Stomach smooth muscle (tissue), 2 donors: ENCODE measurements around the gene ST6GALNAC2.

ENCODE experiments used
- H3K27ac ChIP-seq: one replicate; pipeline ENCODE4 v1.7.0; 2013; ENCODE audit warnings: mild to moderate bottlenecking, low read length, inconsistent platforms
- H3K27me3 ChIP-seq, 2 donors: one replicate each; pipeline ENCODE4 v1.7.0; 2013; ENCODE audit warnings: low read length in 2 of 2; ENCODE audit not compliant: insufficient read depth in 2 of 2, control insufficient read depth in 1 of 2
- H3K36me3 ChIP-seq, 2 donors: one replicate each; pipeline ENCODE4 v1.7.0; 2013; ENCODE audit warnings: low read length in 2 of 2; ENCODE audit not compliant: control insufficient read depth in 2 of 2, insufficient read depth in 2 of 2
- H3K4me1 ChIP-seq: one replicate; pipeline ENCODE4 v1.7.0; 2013; ENCODE audit warnings: low read length; ENCODE audit not compliant: control insufficient read depth, insufficient read depth
- H3K4me3 ChIP-seq, 2 donors: one replicate each; pipeline ENCODE4 v1.7.0; 2013; ENCODE audit warnings: low read length in 2 of 2
- H3K9ac ChIP-seq, 2 donors: one replicate each; pipeline ENCODE4 v1.7.0; 2013; ENCODE audit warnings: low read length in 2 of 2, mild to moderate bottlenecking in 1 of 2
- H3K9me3 ChIP-seq, 2 donors: one replicate each; pipeline ENCODE4 v1.7.0; 2013; ENCODE audit warnings: low read length in 2 of 2; ENCODE audit not compliant: control insufficient read depth in 2 of 2
- donor health status: healthy.
- donor health status: Pancreatic carcinoma.

Gene ST6GALNAC2

GRCh38 chr17:76543826-76544545 lies 41.7 kb downstream of the ST6GALNAC2 start:
- Histone ChIP-seq H3K9me3 (no peaks in the 10 kb centered on the region), H3K27me3 (peaks cover 7 to 14% of the 10 kb centered on the region in 2 donors), H3K9ac (no peak overlapping the region), H3K4me3 (no peak overlapping the region), H3K36me3 (no peaks in the 10 kb centered on the region), H3K4me1 (peaks cover 47% of the 10 kb centered on the region), H3K27ac (no peak overlapping the region)

DNA sequence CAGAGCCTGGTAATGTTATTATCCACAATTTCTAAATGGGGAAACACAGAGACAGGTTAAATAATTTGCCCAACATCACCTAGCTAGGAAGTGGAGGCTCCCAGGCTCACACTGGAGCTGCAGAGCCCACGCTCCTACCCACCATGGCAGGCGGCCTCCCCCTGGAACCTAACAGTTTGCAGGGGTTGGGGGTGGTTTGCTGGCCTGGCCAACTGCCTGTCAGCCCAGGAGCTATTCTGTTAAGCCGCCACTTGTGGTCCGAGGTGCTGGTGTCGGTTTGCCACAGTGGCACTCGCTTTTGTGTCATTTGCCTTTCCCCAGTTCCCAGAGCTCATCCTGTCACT lies 42.2 kb downstream of the ST6GALNAC2 start:
- Histone ChIP-seq H3K9ac (no peak overlapping the region), H3K9me3 (no peaks in the 10 kb centered on the region), H3K4me1 (peaks cover 50% of the 10 kb centered on the region), H3K27ac (no peak overlapping the region), H3K27me3 (peaks cover 9 to 17% of the 10 kb centered on the region in 2 donors), H3K4me3 (no peak overlapping the region), H3K36me3 (no peaks in the 10 kb centered on the region)

DNA sequence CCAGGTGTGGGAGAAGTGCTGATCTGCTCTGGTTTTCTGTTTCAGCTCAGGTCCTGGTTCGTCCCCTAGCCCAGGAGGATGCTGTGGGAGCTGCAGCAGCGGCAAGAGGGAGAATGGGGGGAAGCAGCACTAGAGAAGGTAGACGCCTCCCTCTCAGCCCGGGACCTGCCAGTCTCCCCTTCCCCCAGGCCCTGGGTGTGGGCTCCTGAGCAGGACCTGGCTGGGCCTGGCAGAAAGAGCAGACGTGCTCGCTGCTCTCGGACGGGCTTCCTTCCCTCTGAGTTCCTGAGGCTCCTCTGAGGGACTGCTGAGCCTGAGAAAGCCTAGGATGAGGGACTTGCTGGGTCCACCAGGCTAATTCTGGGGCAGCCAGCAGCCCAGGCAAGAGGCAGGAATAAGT lies 42.7 kb downstream of the ST6GALNAC2 start:
- Histone ChIP-seq H3K36me3 (no peaks in the 10 kb centered on the region), H3K27ac (no peak overlapping the region), H3K4me1 (peaks cover 50% of the 10 kb centered on the region), H3K9ac (no peak overlapping the region), H3K9me3 (no peaks in the 10 kb centered on the region), H3K27me3 (peaks cover 10 to 21% of the 10 kb centered on the region in 2 donors), H3K4me3 (no peak overlapping the region)

- no peak overlapping the region for H3K9ac ChIP-seq
- peaks cover 50% of the 10 kb centered on the region for H3K4me1 ChIP-seq
- peaks cover 10 to 25% of the 10 kb centered on the region in 2 donors for H3K27me3 ChIP-seq
These were observed 43.1 kb downstream of the ST6GALNAC2 start for GRCh38 chr17:76542566-76542971.

DNA sequence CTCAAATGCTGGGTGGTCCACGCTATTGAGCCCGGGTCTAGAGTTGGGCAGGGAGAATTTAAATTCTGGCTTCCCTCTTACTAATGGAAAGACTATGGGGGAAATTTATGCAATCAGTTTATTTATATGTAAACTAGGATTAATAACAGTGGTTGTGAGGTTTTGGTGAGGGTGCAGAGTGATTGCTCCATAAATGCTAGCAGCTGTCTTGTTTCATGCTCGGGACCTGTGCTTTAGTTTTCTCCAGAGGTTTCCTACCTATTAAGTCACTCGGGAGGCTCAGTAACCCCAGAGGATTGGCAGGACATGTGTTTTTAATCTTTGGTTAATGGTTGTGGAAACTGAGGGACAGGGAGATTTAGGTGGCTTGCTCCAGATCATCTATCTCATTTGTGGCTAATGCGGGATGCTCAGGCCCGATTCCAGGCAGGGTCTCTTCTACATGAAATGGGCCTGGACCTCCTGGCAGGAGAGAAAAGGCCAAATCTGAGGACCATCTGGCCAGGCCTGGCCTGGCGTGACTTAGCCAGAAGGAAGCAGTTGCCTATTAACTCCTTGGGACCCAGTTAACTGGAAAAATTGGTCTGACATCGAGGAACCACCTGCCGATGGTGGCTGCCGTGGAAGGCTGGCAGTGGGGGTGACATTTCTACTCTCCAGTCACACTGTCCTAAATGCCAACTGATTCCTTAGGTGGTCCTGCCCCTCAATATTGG lies 43.8 kb downstream of the ST6GALNAC2 start:
- Histone ChIP-seq H3K9ac (no peak overlapping the region), H3K27ac (no peak overlapping the region), H3K36me3 (no peaks in the 10 kb centered on the region), H3K4me3 (no peak overlapping the region), H3K27me3 (peaks cover 12 to 29% of the 10 kb centered on the region in 2 donors), H3K9me3 (no peaks in the 10 kb centered on the region), H3K4me1 (peaks cover 50% of the 10 kb centered on the region)

More at GRCh38 chr17:76542566-76542971, 43.1 kb downstream of the ST6GALNAC2 start:
- Histone ChIP-seq H3K4me3 (no peak overlapping the region), H3K27ac (no peak overlapping the region), H3K9me3 (no peaks in the 10 kb centered on the region), H3K36me3 (no peaks in the 10 kb centered on the region)

DNA sequence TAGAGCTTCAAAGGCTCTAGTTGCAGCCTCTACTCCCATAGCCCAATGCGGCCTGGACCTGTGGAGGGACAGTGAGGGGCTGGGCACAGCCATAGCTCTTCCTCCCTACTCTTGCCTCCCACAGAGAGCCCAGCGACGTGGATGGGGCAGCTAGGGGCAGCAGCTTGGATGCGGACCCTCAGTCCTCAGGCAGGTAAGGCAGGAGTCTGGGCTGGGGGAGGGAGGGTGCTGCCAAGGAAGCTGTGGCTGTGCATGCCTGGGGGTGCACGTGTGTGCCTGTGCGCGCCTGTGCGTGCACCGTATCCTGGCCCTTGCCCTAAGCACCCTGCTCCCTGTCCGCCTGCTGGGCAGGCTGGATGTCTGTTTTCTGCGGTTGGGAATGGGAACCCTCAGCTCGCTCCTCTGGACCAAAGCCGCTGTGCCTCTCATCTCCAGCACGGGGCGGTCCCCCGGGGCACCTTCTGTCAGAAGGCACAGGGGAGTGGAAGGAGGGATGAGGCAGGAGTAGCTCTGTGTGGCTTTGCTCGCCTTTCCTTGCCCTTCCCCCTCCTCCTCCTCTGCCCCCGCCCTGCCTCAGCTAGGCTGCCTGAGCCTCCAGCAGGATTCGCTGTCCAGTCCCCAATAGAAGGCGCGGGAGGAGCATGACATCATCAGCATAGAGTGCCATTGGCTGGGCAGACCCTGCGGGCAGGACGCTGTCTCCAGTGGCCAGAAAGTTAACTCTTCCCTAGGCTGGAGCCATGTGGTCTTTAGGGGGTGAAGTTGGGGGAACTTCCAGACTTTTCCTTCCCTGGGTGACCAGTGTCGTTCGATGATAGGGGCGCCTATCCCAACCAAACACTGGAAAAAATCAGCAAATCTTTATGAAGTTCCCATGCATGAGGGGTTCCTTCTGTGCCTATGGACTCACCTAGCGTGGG lies 45.0 kb downstream of the ST6GALNAC2 start:
- Histone ChIP-seq H3K9me3 (no peaks in the 10 kb centered on the region), H3K27ac (no peak overlapping the region), H3K36me3 (no peaks in the 10 kb centered on the region), H3K4me3 (peak overlapping the region; percentile 74 to 78), H3K9ac (peak overlapping the region; percentile 66 to 75), H3K4me1 (peaks cover 43% of the 10 kb centered on the region), H3K27me3 (peaks cover 23 to 39% of the 10 kb centered on the region in 2 donors)

DNA sequence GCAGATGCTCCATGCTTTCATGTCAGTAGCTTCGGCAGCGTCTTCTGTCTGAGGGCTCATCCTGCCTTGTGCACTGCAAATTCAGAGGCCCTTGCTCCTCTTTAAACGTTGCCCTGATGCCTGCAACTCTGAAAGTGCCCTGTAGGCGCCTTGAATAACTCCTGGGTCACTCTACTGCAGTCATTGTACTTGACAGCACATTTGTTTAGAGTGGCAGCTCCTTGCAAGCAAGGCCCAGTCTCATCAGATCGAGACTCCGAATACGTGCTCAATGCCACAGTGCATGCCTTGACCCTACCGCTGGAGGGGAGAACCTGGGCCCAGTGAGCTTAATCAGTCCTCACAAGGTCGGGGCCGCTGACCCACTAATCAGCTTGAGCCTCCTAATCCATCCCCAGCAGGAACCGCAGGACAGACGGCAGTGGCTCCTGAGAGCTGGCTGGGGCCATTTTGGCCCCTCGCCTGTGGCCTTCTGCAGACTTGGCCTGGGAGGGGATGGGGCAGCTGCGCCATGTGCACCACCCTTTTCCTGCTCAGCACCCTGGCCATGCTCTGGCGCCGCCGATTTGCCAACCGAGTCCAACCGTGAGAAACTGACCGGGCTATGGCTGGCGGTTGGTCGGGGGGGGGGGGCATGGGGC lies 45.9 kb downstream of the ST6GALNAC2 start, which contains the start of gene PRCD:
Gene PRCD, plus strand, starts transcription at position 414 of the 641 bp plus-strand sequence. Its CDS starts 98 bp downstream, at position 512.
- Histone ChIP-seq H3K4me1 (peaks cover 44% of the 10 kb centered on the region), H3K27ac (no peak within 1 kb of the TSS), H3K27me3 (peaks cover 23 to 45% of the 10 kb centered on the region in 2 donors), H3K9me3 (no peaks in the 10 kb centered on the region), H3K4me3 (peak within 1 kb of the TSS; percentile 74 to 78), H3K36me3 (no peaks in the 10 kb centered on the region), H3K9ac (peak within 1 kb of the TSS; percentile 66 to 75)

DNA sequence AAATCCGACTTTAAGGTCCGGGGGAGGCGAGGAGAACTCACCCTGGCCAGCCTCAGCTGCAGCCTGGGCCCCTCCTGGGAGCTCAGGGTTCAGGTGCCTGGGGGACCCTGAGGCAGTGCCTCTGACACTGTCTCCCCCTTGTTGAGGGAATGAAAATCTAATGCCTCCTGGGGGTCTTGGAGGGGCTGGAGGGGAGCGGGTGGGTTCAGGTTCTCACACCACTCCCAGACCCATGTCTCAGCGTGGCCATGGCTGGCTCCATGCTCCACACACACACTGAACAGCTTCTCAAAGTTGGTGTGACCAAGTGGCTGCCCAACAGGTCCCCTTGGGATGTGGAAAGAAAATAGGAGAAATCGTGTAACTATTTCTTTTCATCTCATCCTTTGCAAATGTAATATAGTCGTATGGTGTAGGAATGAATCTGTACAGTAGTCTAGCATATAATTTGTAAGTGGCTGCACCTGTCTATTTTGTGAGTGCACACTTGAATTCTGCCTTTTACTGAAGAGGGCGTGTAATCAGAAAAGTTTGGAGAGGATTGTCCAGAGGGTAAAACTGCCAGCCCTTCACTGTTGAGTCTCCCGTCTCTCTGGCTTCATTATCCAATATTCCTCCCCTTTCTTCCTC lies 46.6 kb downstream of the ST6GALNAC2 start:
- Histone ChIP-seq H3K4me1 (peaks cover 39% of the 10 kb centered on the region), H3K4me3 (no peak overlapping the region), H3K27ac (no peak overlapping the region), H3K36me3 (no peaks in the 10 kb centered on the region), H3K27me3 (peaks cover 23 to 41% of the 10 kb centered on the region in 2 donors), H3K9ac (no peak overlapping the region), H3K9me3 (no peaks in the 10 kb centered on the region)

DNA sequence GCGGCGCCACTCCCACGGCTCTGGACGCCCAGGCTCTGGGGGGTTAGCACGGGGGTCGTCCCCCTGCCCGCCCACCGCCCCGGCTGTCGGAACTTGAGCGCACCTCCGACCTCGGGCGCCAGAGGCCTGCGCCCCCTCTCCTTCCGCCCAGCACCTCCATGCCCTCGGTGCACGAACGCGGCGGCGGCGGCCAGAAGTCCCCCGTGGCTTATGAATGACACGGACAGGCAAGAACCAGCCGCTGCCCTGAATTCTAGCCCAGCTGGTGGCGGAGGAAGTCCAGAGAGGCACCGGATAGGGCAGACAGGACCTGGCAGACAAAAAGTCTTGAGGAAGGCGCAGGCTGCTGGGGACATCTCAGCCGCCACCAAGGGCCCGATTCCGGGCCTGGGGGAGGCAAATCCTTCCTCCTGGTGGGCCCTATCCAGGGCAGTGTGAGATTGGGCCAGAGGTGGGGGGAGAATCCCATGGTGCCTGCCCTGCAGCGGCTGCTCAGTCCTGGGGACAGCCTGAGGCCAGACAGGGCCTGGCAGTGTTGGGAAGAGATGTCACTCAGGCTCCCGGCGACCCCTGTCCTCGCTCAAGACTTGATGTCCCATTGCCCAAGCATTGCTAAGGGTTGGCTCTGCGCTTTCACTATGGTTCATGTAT lies 47.3 kb downstream of the ST6GALNAC2 start:
- peaks cover 36% of the 10 kb centered on the region for H3K4me1 ChIP-seq
- no peaks in the 10 kb centered on the region for H3K36me3 ChIP-seq
- no peak overlapping the region for H3K27ac ChIP-seq
- H3K9ac ChIP-seq = no peak overlapping the region
- H3K9me3 ChIP-seq = no peaks in the 10 kb centered on the region
- H3K27me3 ChIP-seq = peaks cover 23 to 35% of the 10 kb centered on the region in 2 donors
- peak overlapping the region in 1 of 2 donors; percentile 58 for H3K4me3 ChIP-seq
